GM19035 (cell line): ENCODE data around the gene DTX3L.
A peak's percentile ranks its signal among the peaks of the same experiment; 100 is the strongest.
"Not testable (repeated sequence)": the region's sequence is repeated elsewhere in the genome, so short reads cannot be mapped to it uniquely, and the experiment has no call there.

Experiments
- ATAC-seq: cut with Tn5 transposase; IDR thresholded peaks from one replicate; pipeline ENCODE4 v1.9.1; 2021; ENCODE audit not compliant: unreplicated experiment

The DTX3L gene

DNA sequence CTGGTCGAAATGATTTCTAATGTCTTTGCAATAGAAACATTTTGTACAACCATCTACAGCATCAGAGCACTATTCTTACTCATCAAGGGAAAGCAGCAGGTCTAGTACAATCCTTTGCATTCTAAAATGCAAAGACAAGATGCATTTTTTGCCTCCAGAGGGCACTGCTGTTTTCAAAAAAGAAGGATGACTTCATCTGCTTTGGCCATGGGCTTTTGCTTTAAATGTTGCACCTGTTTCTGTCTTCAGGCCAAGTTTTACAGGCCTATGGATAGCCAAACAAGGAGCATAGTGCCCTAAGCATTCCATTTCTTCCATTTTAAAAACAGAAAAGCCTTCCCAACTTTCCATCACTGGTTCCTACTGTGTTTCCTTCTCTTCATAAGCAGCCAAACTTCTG lies 3.5 kb upstream of the DTX3L start:
- peak; percentile 43 for ATAC-seq

GRCh38 chr3:122562923-122563716 lies 1.0 kb upstream of the DTX3L start:
- no peak for ATAC-seq

DNA sequence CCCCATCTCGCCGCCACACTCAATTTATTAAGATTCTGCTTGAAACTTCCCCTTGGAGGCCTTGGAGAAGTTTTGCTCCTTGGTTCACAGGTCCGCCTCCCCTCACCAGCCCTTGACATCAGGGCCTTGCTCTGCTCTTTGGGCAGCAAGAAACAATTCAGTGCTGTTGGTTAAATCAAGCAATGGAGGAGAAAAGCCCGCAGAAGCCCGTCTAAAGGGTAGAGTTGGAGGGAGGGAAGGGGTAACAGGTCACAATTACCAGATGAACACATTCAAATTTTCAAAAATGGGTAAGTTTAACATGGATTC lies 467 bp upstream of the DTX3L start:
- ATAC-seq: no peak

GRCh38 chr3:122568131-122568530 lies 4.0 kb downstream of the DTX3L start:
- not testable (repeated sequence) for ATAC-seq

DNA sequence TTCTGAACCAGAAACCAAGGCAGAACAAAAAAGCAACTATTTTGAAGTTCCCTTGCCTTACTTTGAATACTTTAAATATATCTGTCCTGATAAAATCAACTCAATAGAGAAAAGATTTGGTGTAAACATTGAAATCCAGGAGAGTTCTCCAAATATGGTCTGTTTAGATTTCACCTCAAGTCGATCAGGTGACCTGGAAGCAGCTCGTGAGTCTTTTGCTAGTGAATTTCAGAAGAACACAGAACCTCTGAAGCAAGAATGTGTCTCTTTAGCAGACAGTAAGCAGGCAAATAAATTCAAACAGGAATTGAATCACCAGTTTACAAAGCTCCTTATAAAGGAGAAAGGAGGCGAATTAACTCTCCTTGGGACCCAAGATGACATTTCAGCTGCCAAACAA lies 4.6 kb downstream of the DTX3L start:
- no peak for ATAC-seq

GRCh38 chr3:122572940-122573412 lies 8.8 kb downstream of the DTX3L start:
- ATAC-seq: no peak

GRCh38 chr3:122576174-122576940 lies 12.2 kb downstream of the DTX3L start:
- peak; percentile 84 for ATAC-seq

- ATAC-seq: no peak
Measured at GRCh38 chr3:122577409-122578031, 13.4 kb downstream of the DTX3L start, which contains the start of gene PARP15. Gene PARP15, plus strand, starts transcription at chr3:122577650. Its CDS starts 18 bp downstream, at chr3:122577668.

DNA sequence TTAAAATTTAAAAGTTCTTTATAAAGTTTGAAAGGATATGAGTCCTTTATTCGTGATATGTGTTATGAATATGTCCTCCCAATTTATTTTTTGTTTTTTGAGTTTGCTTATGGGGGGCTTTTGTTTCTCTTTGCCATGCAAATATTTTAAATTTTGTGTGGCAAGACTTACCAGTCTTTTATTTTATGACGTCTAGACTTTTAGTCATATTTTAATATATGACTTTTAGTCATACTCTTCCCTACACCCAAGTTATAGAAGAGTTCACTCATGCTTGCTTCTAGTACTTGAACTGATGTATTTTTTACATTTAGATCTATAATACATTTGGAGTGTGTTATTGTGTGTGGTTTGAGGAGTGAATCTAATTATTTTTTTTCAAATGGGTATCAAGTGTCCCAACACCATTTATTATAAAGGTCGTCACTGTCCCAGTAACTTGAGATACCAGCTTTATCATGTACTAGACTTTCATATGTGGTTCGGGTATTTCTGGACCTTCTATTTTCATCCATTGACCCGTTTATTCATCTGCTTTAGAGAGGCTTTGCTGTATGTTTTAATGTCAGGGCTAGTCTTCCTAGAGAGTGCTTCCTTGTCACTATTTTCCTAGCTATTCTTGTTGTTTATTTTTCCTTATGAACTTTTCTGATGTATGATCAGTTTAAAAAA lies 14.1 kb downstream of the DTX3L start:
- ATAC-seq: no peak

DNA sequence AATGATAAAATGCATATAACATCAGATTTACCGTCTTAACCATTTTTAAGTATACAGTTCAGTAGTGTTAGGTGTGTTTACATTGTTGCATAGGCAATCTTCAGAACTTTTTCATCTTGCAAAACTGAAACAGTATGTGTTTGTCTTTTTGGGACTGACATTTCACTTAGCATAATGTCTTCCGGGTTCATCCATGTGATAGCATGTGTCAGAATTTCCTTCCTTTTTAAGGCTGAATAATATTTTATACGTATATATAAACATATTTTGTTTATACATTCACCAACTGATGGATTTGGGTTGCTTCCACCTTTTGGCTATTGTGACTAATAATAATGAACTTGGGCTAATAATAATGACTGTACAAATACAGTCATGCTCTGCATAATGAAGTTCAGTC lies 16.3 kb downstream of the DTX3L start:
- no peak for ATAC-seq

- no peak for ATAC-seq
Measured at GRCh38 chr3:122581622-122582021, 17.5 kb downstream of the DTX3L start.

GRCh38 chr3:122582390-122582789 lies 18.3 kb downstream of the DTX3L start:
- no peak for ATAC-seq

- ATAC-seq: no peak
Measured at GRCh38 chr3:122586098-122586497, 22.0 kb downstream of the DTX3L start.

GRCh38 chr3:122586773-122587485 lies 22.8 kb downstream of the DTX3L start:
- no peak for ATAC-seq

- no peak for ATAC-seq
Measured at GRCh38 chr3:122587572-122587971, 23.4 kb downstream of the DTX3L start.

GRCh38 chr3:122589297-122589696 lies 25.2 kb downstream of the DTX3L start:
- ATAC-seq: no peak

DNA sequence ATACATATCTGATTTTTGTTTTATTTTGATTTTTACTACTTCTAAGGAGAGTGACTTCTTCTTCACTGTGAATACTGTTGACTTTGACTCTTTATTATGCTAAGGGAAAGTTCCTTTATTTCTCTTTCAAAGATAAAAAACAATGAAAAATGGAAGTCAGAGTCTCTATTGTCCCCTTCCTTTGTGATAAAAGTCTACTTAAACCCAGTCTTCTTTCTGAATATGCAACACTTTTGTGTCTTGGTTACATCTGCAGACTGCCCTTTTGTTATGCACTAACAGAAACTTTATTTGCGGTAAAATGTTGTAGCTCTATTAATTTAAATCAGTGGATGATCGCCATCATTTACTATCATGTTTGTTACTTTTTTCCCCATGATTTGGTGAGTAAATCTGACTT lies 26.5 kb downstream of the DTX3L start:
- ATAC-seq: no peak

DNA sequence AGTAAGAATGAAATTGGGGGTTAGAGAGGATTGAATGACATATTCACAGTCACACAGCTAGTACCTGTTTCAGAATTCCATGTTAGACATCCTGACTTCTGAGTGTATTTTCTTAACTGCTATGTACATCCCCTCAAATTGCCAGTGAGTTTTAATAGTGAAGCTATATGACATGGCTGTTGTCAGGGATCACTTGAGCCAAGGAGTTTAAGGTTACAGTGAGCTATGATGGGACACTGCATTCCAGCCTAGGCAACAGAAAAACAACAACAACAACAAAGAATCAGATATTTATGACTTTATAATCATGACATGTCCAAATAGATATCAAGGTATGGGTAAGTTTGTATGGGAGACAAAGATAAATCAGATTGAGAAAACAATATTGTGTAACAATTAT lies 29.9 kb downstream of the DTX3L start:
- ATAC-seq: no peak

DNA sequence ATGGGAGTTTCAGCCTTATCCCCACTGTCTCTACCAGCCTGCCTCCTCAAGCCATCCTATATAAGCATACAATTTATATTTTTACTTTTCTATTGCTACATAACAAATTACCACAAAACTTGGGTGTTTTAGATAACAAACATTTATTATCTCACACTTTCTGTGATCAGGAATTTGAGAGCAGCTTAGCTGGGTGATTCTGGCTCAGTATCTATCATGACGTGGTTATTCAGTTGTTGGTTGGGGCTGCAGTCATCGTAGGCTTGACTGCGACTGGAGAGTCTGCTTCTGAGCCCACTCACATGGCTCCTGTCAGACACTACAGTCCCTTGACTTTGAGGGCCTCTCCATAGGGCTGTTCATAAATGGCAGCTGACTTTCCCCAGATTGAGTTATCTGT lies 34.0 kb downstream of the DTX3L start:
- no peak for ATAC-seq

- ATAC-seq: no peak
Measured at GRCh38 chr3:122598556-122598955, 34.4 kb downstream of the DTX3L start.
